ENCODE data around the gene RFT1.
A peak's percentile ranks its signal among the peaks of the same experiment; 100 is the strongest.

The RFT1 gene

DNA sequence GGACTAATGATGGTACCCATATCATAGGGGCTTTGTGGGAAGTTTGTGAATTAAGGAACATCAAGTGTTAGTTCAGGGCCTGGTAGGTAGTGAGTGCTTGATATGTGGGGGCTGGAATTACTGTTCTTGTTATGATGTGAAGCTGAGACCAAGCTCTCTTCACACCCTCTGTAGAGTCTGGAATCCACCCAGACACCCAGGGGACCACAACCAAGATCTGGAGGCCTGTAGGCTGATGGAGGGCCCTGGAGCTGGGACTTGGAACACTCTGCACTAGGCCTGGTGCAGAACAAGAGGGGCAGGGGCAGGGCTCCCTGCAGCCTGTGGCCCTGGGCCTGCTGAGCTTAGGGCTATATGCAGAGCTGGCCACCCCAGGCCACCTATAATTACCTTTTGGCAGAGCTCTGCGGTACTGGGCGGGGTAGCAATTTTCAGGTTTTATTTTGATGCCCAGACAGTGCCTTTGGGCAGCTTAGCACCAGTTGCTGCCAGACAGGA lies 17.7 kb upstream of the RFT1 start:
- DNase-seq (ENCODE audit: low read depth in 1 of 2, low spot score in 1 of 2): no peak
- no peaks in the 10 kb centered on the region for H3K27me3 ChIP-seq (ENCODE audit: insufficient read depth, poor library complexity, severe bottlenecking)
- TF ChIP-seq GABPA (IDR thresholded peaks at IDR 0.05; ENCODE audit: low read depth) (no peak), SPI1 (IDR thresholded peaks at IDR 0.05; ENCODE audit: borderline replicate concordance, low read depth) (no peak), POLR2AphosphoS5 (IDR thresholded peaks at IDR 0.05; ENCODE audit: low read depth) (no peak)
- TF ChIP-seq, protein P1, sequence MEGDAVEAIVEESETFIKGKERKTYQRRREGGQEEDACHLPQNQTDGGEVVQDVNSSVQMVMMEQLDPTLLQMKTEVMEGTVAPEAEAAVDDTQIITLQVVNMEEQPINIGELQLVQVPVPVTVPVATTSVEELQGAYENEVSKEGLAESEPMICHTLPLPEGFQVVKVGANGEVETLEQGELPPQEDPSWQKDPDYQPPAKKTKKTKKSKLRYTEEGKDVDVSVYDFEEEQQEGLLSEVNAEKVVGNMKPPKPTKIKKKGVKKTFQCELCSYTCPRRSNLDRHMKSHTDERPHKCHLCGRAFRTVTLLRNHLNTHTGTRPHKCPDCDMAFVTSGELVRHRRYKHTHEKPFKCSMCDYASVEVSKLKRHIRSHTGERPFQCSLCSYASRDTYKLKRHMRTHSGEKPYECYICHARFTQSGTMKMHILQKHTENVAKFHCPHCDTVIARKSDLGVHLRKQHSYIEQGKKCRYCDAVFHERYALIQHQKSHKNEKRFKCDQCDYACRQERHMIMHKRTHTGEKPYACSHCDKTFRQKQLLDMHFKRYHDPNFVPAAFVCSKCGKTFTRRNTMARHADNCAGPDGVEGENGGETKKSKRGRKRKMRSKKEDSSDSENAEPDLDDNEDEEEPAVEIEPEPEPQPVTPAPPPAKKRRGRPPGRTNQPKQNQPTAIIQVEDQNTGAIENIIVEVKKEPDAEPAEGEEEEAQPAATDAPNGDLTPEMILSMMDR (IDR thresholded peaks at IDR 0.05; ENCODE audit: insufficient read depth, low read length): no peak
- TF ChIP-seq, protein P2, sequence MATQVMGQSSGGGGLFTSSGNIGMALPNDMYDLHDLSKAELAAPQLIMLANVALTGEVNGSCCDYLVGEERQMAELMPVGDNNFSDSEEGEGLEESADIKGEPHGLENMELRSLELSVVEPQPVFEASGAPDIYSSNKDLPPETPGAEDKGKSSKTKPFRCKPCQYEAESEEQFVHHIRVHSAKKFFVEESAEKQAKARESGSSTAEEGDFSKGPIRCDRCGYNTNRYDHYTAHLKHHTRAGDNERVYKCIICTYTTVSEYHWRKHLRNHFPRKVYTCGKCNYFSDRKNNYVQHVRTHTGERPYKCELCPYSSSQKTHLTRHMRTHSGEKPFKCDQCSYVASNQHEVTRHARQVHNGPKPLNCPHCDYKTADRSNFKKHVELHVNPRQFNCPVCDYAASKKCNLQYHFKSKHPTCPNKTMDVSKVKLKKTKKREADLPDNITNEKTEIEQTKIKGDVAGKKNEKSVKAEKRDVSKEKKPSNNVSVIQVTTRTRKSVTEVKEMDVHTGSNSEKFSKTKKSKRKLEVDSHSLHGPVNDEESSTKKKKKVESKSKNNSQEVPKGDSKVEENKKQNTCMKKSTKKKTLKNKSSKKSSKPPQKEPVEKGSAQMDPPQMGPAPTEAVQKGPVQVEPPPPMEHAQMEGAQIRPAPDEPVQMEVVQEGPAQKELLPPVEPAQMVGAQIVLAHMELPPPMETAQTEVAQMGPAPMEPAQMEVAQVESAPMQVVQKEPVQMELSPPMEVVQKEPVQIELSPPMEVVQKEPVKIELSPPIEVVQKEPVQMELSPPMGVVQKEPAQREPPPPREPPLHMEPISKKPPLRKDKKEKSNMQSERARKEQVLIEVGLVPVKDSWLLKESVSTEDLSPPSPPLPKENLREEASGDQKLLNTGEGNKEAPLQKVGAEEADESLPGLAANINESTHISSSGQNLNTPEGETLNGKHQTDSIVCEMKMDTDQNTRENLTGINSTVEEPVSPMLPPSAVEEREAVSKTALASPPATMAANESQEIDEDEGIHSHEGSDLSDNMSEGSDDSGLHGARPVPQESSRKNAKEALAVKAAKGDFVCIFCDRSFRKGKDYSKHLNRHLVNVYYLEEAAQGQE (IDR thresholded peaks at IDR 0.05; ENCODE audit: insufficient replicate concordance, low read depth): no peak
- H3K4me3 ChIP-seq (replicated peaks; ENCODE audit: insufficient read depth, low read length): no peak overlapping the region
- H3K27ac ChIP-seq (replicated peaks): peak overlapping the region; percentile 58

DNA sequence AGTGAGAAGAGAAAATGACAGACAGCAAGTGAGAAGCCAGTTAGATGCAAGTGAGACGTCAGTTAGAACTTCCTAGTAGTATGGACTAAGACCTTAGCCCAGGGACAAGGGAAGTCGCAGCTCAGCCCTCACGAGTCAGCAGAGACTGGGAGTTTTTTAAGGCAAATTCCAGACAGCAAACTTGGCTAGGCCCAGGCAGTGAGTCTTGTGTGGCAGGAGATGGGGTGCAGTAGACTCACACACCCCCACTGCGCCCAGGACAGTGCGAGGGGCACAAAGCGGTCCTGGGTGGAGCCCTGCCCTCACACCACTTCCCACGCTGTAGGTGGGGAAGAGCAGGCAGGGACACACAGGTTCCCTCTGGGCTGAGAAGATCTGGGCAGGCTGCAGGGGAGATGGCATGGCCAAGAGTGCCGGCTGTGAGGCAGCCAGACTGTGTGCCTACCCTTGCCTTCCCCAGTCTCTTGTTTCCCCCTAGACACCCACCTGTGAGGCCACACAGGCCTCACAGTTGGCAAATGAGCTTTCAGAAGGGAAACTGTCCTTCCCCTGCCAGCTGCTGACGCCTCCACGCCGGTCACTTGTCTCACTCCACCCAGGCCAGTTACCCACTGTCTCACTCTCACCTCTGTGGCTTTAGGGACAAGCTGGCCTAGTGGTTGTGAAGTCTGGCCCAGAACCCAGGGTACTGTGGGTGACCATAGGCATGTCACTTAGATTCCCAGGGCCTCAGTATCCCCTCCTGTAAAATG lies 17.1 kb upstream of the RFT1 start:
- Histone ChIP-seq H3K27ac (replicated peaks) (peak overlapping the region; percentile 58), H3K27me3 (ENCODE audit: insufficient read depth, poor library complexity, severe bottlenecking) (no peaks in the 10 kb centered on the region), H3K4me3 (replicated peaks; ENCODE audit: insufficient read depth, low read length) (no peak overlapping the region)
- DNase-seq (ENCODE audit: low read depth in 1 of 2, low spot score in 1 of 2): no peak
- TF ChIP-seq GABPA (IDR thresholded peaks at IDR 0.05; ENCODE audit: low read depth): no peak
- no peak for TF ChIP-seq POLR2AphosphoS5 (IDR thresholded peaks at IDR 0.05; ENCODE audit: low read depth)
- TF ChIP-seq, protein P1 (IDR thresholded peaks at IDR 0.05; ENCODE audit: insufficient read depth, low read length): no peak
- no peak for TF ChIP-seq SPI1 (IDR thresholded peaks at IDR 0.05; ENCODE audit: borderline replicate concordance, low read depth)
- TF ChIP-seq, protein P2 (IDR thresholded peaks at IDR 0.05; ENCODE audit: insufficient replicate concordance, low read depth): no peak

DNA sequence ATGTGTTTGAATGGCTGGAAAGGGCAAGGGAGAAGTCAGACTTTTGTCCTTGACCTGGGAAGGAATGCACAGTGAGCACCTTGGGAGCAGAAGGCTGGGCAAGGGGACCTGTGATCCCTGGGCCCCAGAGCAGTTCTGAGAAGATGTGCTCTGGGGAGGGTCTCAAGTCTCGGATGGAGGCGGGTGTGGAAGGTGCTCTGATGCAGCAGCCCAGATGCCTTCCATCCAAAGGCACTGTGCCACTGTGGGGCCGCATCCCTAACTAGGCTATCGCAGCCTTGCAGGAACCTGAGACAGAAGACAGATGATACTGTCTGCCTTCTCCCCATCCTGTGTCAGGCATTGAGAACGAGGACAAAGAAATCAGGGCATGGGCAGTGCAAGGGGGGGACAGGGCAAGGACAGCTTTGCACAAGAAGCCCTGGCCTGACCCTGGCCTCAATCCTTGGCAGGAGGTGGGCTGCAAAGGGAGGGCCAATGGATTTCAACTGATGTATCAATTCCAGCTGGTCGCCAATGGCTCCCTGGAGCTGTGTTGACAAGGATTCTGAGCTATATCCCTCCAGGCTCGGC lies 16.2 kb upstream of the RFT1 start:
- no peak overlapping the region for H3K4me3 ChIP-seq (replicated peaks; ENCODE audit: insufficient read depth, low read length)
- H3K27ac ChIP-seq (replicated peaks): peak overlapping the region; percentile 58
- DNase-seq (ENCODE audit: low read depth in 1 of 2, low spot score in 1 of 2): no peak
- TF ChIP-seq, protein P2 (IDR thresholded peaks at IDR 0.05; ENCODE audit: insufficient replicate concordance, low read depth): no peak
- TF ChIP-seq SPI1 (IDR thresholded peaks at IDR 0.05; ENCODE audit: borderline replicate concordance, low read depth): no peak
- TF ChIP-seq, protein P1 (IDR thresholded peaks at IDR 0.05; ENCODE audit: insufficient read depth, low read length): no peak
- TF ChIP-seq POLR2AphosphoS5 (IDR thresholded peaks at IDR 0.05; ENCODE audit: low read depth): no peak
- no peak for TF ChIP-seq GABPA (IDR thresholded peaks at IDR 0.05; ENCODE audit: low read depth)
- H3K27me3 ChIP-seq (ENCODE audit: insufficient read depth, poor library complexity, severe bottlenecking): no peaks in the 10 kb centered on the region

Measured in HL-60 (cell line).